Endothelial cell of hepatic sinusoid (primary cell): ENCODE data around the gene COL26A1.
"Not testable (repeated sequence)": the region's sequence is repeated elsewhere in the genome, so short reads cannot be mapped to it uniquely, and the experiment has no call there.

ENCODE experiments used
- in situ Hi-C: cut with HindIII; loops from 2 replicates; pipeline ENCODE4 v1.10.0; 2017; ENCODE audit warnings: low sequenced_read_pairs

The COL26A1 gene

GRCh38 chr7:101488826-101489572, 126.3 kb downstream of the COL26A1 start:
- in situ Hi-C loops = no loop called here

GRCh38 chr7:101490439-101490838, 127.8 kb downstream of the COL26A1 start:
- in situ Hi-C loops = not testable (repeated sequence)

- in situ Hi-C loops = not testable (repeated sequence)
Observed at GRCh38 chr7:101491442-101491841, 128.8 kb downstream of the COL26A1 start.

- in situ Hi-C loops = no loop called here
Observed at GRCh38 chr7:101494602-101495329, 132.1 kb downstream of the COL26A1 start.

GRCh38 chr7:101496017-101496416, 133.3 kb downstream of the COL26A1 start:
- in situ Hi-C loops = no loop called here

GRCh38 chr7:101501351-101501750, 138.7 kb downstream of the COL26A1 start:
- in situ Hi-C loops = no loop called here

DNA sequence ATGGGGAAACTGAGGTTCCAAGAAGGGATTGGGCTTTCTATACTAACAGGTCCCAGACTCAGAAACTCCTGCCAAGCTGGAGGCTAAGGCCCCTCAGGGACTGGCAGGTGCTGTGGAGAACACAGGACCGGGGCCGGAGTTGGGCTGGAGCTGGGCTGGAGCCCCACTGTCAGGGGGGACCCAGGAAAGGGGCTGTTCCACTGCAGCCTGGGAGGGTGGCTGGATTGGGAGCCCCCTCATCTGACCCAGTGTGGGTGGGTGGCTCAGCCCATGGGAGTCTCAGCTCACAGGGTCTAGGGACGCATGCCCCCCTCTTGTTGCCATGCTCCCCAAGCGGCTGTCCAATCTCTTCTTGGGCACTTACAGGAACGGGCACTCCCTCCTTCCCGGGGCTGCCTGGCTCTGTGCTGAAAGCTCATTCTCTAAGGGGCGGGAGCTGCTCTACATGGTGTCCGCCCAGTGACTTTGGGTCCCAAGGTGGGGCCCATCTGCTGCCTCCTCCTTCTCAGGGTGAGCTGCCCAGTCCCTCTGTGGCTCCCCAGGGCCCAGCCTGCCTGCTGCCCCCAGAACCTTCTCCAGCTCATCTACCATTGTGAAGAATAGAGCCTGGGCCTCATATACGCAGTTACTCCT, 139.9 kb downstream of the COL26A1 start:
- in situ Hi-C loops = no loop called here

DNA sequence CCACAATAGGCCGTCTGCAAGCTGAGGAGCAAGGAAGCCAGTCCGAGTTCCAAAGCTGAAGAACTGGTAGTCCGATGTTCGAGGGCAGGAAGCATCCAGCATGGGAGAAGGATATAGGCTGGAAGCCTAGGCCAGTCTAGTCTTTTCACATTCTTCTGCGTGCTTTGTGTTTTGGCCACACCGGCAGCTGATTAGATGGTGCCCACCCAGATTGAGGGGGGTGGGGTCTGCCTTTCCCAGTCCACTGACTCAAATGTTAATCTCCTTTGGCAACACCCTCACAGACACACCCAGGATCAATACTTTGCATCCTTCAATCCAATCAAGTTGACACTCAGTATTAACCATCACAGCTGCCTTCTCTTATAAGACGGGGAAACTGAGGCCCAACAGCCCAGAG, 142.8 kb downstream of the COL26A1 start:
- in situ Hi-C loops = not testable (repeated sequence)

DNA sequence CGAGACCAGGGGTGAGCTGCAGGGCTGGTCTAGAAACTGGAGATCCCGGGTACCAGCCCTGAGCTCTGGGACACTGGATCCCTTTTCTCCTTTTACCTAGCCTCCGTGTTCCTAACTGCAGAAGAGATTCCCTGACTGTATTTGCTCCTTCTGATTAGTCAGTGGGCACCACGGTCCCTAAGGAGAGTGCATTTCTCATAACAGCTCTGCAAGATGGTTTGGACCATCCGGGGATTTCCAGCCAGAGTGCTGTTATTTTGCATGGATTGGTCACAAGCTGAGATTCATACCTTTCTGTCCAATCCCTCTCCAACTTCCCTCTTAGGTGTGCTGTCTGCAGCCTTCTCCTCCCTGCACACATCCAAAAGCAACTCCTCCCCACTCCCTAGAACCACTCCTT, 143.9 kb downstream of the COL26A1 start:
- in situ Hi-C loops = no loop called here

DNA sequence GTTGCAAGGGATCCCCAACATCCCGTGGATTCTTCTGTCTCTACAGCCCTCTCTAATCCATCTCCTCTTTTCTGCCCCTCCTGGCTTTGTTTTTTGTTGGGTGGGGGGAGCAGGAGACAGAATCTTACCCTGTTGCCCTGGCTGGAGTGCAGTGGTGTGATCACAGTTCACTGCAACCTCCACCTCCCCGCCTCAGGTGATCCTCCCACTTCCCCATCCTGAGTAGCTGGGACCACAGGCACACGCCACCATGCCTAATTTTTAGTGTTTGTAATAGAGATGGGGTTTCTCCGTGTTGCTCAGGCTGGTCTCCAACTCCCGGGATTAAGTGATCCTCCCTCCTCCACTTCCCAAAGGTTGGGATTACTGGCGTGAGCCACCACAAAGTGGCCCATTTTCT, 144.7 kb downstream of the COL26A1 start:
- in situ Hi-C loops = no loop called here

GRCh38 chr7:101507791-101508252, 145.1 kb downstream of the COL26A1 start:
- in situ Hi-C loops = no loop called here

- in situ Hi-C loops = no loop called here
Observed at GRCh38 chr7:101510297-101510696, 147.6 kb downstream of the COL26A1 start.

- in situ Hi-C loops = no loop called here
Observed at GRCh38 chr7:101511965-101512364, 149.3 kb downstream of the COL26A1 start.

DNA sequence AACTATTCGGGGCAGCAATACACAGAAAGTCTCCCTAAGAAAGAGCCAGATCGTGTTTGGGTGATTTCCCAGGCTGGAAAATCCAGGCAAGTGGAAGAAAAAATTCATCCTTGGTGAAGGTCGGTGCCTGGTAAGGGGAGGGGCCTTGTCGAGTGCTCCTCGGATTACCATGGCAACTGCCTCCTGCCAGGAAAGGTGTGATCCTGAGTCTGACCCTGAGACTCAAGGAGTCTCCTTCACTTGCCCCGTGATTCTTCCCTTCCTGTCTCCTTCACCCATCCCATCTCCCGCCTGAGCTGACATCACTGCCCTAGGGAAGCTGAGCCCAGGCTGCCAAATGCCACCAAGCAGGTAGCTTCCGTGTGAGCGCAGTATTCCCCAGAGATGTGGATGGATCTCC, 154.2 kb downstream of the COL26A1 start:
- in situ Hi-C loops = no loop called here

GRCh38 chr7:101517304-101517703, 154.6 kb downstream of the COL26A1 start:
- in situ Hi-C loops = no loop called here

- in situ Hi-C loops = no loop called here
Observed at GRCh38 chr7:101518336-101518735, 155.7 kb downstream of the COL26A1 start.

DNA sequence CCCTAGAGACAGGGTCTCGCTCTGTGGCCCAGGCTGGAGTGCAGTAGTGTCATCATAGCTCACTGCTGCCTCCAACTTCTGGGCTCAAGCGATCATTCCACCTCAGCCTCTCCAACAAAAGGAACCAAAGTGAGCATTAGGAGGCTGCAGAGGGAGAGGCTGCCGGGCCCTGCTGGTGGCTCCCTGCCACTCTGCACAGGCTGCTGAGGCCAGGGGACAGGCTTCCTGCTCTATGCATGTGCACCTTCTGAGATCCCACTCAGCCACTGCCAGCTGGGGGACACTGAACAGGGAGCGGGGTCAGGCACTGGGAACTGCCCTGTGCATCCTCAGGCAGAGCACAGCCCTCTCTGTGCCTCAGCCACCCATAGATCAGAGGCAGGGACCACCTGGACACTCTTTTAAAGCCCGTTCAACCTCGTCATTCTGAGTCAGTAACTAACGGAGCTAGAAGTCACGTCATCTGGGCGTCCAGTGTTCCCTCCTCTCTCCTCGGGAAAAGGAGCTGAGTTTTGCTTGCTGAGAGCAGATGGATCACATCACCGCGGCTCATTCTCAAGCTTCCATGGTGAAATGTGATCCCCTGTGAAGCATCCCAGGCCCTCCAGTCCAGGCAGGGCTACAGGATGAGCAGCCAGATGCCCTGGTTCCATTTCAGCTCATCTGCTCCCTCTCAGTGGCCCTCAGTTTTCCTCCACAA, 156.8 kb downstream of the COL26A1 start:
- in situ Hi-C loops = no loop called here

- in situ Hi-C loops = no loop called here
Observed at GRCh38 chr7:101521430-101521925, 158.8 kb downstream of the COL26A1 start.

- in situ Hi-C loops = no loop called here
Observed at GRCh38 chr7:101522021-101522420, 159.3 kb downstream of the COL26A1 start.

DNA sequence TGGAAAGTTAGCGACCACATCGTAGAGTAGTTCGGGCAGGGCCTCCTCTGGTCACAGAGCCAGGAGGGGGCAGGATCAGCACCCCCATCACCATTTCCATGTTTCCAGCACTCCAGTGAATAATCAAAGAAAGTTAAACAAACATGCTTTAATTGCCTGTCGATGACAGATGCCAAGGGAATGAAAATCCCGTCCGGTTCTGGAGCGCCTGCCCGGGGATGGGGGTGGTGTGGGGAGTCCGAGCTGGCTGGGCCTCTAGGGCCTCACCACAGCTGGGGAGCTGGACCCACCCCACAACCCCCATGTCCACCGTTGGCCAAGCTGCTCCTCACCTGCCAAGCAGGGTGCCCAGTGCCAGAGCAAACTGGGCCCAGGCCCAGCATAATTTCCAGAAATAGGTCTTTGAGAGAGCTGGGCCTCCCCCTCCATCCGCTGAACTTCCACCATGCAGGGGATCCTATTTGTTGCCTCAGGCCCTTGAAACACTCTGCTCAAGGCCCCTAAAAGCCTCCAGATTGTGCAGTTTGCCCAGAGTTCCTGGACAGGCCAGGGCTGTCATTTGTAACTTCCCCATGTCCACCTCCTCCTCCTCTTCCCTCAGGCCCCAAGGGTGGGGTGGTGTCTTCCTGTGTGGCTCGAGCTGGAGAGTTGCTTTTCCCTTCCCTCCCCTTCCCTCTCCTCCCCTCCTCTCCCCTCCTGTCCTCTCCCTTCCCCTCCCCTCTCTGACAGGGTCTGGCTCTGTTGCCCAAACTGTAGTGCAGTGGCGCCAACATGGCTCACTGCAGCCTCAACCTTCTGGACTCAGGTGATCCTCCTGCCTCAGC, 165.4 kb downstream of the COL26A1 start:
- in situ Hi-C loops = no loop called here
